GM12878 (cell line): ENCODE data around the gene RFXANK. TPM values are rescaled to one million over a fixed set of nuclear protein-coding genes. Genes with fewer than 3 reads are reported as not detected.

Source experiments
- ATAC-seq: fragments of 200-7000 bp; cut with Tn5 transposase; 3 replicates; pipeline ENCODE4 v1.9.1; 2020; ENCODE audit warnings: mild to moderate bottlenecking, moderate library complexity
- BruUV-seq: library from RNA; stranded (reverse); fragments of 400-500 nt; replicated peaks from 2 replicates; lab custom pipeline; 2021; lab: Mats Ljungman, UMichigan
- CTCF ChIA-PET: fragments of 300-600 bp; sonication (Branson Sonifier 250); formaldehyde crosslinking; extraction: SDS; loops from one replicate; lab custom pipeline; 2021; ENCODE audit warnings: inconsistent platforms; lab: Yijun Ruan, JAX
- POLR2A ChIA-PET: fragments of 350-600 bp; formaldehyde crosslinking; extraction: SDS; loops from one replicate; lab custom pipeline; 2021; ENCODE audit warnings: inconsistent platforms; lab: Charles Lee
- RAD21 ChIA-PET: fragments of 300-600 bp; sonication (Branson Sonifier 250); formaldehyde crosslinking; loops from one replicate; lab custom pipeline; 2023; ENCODE audit warnings: antibody characterized with exemption; ENCODE audit not compliant: unreplicated experiment; lab: Charles Lee
- SMC1A ChIA-PET: fragments of 300-600 bp; sonication (Branson Sonifier 250); formaldehyde crosslinking; loops from one replicate; lab custom pipeline; 2023; ENCODE audit not compliant: unreplicated experiment, uncharacterized antibody; lab: Charles Lee
- DNase-seq: peaks from one replicate; pipeline ENCODE4 v3.0.0-alpha.2; 2011; ENCODE audit warnings: low read depth, low spot score
- FAIRE-seq: peaks from 3 replicates; lab custom pipeline; 2011; peaks lifted over from hg19 to GRCh38; lab: Jason Lieb, UNC
- H2AFZ ChIP-seq: 2 replicates; pipeline ENCODE4 v1.6.0; 2011; ENCODE audit warnings: low read depth, low read length, control low read depth; ENCODE audit not compliant: control insufficient read depth
- H3K27ac ChIP-seq: 2 replicates; pipeline ENCODE4 v1.5.1; 2011; ENCODE audit warnings: control low read depth; ENCODE audit not compliant: control insufficient read depth, insufficient read depth
- H3K27me3 ChIP-seq, 2 experiments: replicated peaks in 1 of 2; 2 replicates each; pipeline versions ENCODE4 v1.6.0 to v1.6.1; 2011; ENCODE audit warnings: low read length in 1 of 2; ENCODE audit not compliant: control insufficient read depth in 2 of 2, insufficient read depth in 2 of 2
- H3K36me3 ChIP-seq, 2 experiments: 2 replicates each; pipeline ENCODE4 v1.5.1; 2011; ENCODE audit warnings: low read length in 1 of 2; ENCODE audit not compliant: control insufficient read depth in 2 of 2, insufficient read depth in 2 of 2
- H3K4me1 ChIP-seq: 2 replicates; pipeline ENCODE4 v1.6.1; 2011; ENCODE audit warnings: mild to moderate bottlenecking, low read length, moderate library complexity, mixed read lengths; ENCODE audit not compliant: control insufficient read depth, insufficient read depth
- H3K4me2 ChIP-seq: 2 replicates; pipeline ENCODE4 v1.6.0; 2011; ENCODE audit warnings: control low read depth; ENCODE audit not compliant: control insufficient read depth, insufficient read depth
- H3K4me3 ChIP-seq: fragments of 200-600 bp; sonication (generic); 2 replicates; pipeline ENCODE4 v1.5.1; 2016
- H3K79me2 ChIP-seq: 2 replicates; pipeline ENCODE4 v1.6.0; 2011; ENCODE audit warnings: low read length; ENCODE audit not compliant: control insufficient read depth, insufficient read depth
- H3K9ac ChIP-seq: 2 replicates; pipeline ENCODE4 v1.8.0; 2011; ENCODE audit warnings: low read length, control low read depth, mixed read lengths; ENCODE audit not compliant: control insufficient read depth, insufficient read depth
- H3K9me3 ChIP-seq: replicated peaks from 3 replicates; pipeline ENCODE4 v1.5.1; 2011; ENCODE audit warnings: mild to moderate bottlenecking, low read length; ENCODE audit not compliant: control insufficient read depth, insufficient read depth
- H4K20me1 ChIP-seq: 2 replicates; pipeline ENCODE4 v1.6.0; 2011; ENCODE audit not compliant: control insufficient read depth, insufficient read depth
- BRCA1 ChIP-seq: IDR thresholded peaks from 2 replicates; pipeline ENCODE4 v1.6.1; 2011; ENCODE audit warnings: low read depth, low read length, improper control_type of control experiment
- CBX3 ChIP-seq: fragments of 200-600 bp; sonication (generic); IDR thresholded peaks from 2 replicates; pipeline ENCODE4 v1.6.1; 2016; ENCODE audit warnings: low read depth, borderline replicate concordance
- ESRRA ChIP-seq: IDR thresholded peaks from 2 replicates; pipeline ENCODE4 v1.6.1; 2012; ENCODE audit warnings: mild to moderate bottlenecking, low read length, improper control_type of control experiment
- GABPA ChIP-seq: IDR thresholded peaks from 2 replicates; pipeline ENCODE4 v1.6.1; 2014; ENCODE audit warnings: antibody characterized with exemption, low read depth, mild to moderate bottlenecking, inconsistent platforms
- IKZF2 ChIP-seq, 2 experiments: fragments of 450-650 bp; IDR thresholded peaks; 2 replicates each; pipeline ENCODE4 v1.6.1; 2017; ENCODE audit warnings: mild to moderate bottlenecking in 2 of 2, moderate library complexity in 2 of 2
- JUNB ChIP-seq: IDR thresholded peaks from 2 replicates; pipeline ENCODE4 v1.6.1; 2016; ENCODE audit warnings: antibody characterized with exemption, mild to moderate bottlenecking
- JUND ChIP-seq: IDR thresholded peaks from 2 replicates; pipeline ENCODE4 v1.6.1; 2012; ENCODE audit warnings: low read depth, mild to moderate bottlenecking, low read length, improper control_type of control experiment, moderate library complexity
- KDM1A ChIP-seq: fragments of 200-600 bp; sonication (generic); IDR thresholded peaks from 2 replicates; pipeline ENCODE4 v1.6.1; 2016; ENCODE audit warnings: borderline replicate concordance
- PKNOX1 ChIP-seq: fragments of 450-650 bp; IDR thresholded peaks from 2 replicates; pipeline ENCODE4 v1.6.1; 2016; ENCODE audit warnings: mild to moderate bottlenecking
- POU2F2 ChIP-seq: IDR thresholded peaks from 3 replicates; pipeline ENCODE4 v1.6.1; 2011; ENCODE audit warnings: low read depth, mild to moderate bottlenecking, low read length, borderline replicate concordance
- RAD21 ChIP-seq: IDR thresholded peaks from 2 replicates; pipeline ENCODE4 v1.6.1; 2011; ENCODE audit warnings: mild to moderate bottlenecking, low read depth, low read length, moderate library complexity; ENCODE audit not compliant: insufficient read depth
- SMARCA5 ChIP-seq: fragments of 450-650 bp; IDR thresholded peaks from 2 replicates; pipeline ENCODE4 v1.6.1; 2017; ENCODE audit warnings: mild to moderate bottlenecking
- TCF3 ChIP-seq: IDR thresholded peaks from 2 replicates; pipeline ENCODE4 v1.6.1; 2012; ENCODE audit warnings: low read depth, mild to moderate bottlenecking, low read length, borderline replicate concordance; ENCODE audit not compliant: insufficient read depth
- TCF7 ChIP-seq: IDR thresholded peaks from 2 replicates; pipeline ENCODE4 v1.6.1; 2014; ENCODE audit warnings: antibody characterized with exemption, borderline replicate concordance
- USF1 ChIP-seq: IDR thresholded peaks from 2 replicates; pipeline ENCODE4 v1.6.1; 2011; ENCODE audit warnings: borderline replicate concordance, low read depth, mild to moderate bottlenecking, moderate library complexity, mixed read lengths, low read length; ENCODE audit not compliant: insufficient read depth; ENCODE audit errors: extremely low read length
- ZNF687 ChIP-seq: fragments of 450-650 bp; IDR thresholded peaks from 2 replicates; pipeline ENCODE4 v1.6.1; 2017; ENCODE audit warnings: mild to moderate bottlenecking, moderate library complexity
- WGBS: methylation state at CpG from one replicate; pipeline ENCODE4 v1.1.6; 2016; ENCODE audit warnings: low lambda C conversion rate; ENCODE audit not compliant: insufficient replicate concordance, insufficient coverage; ENCODE audit errors: missing lambda C conversion rate; 5-methylcytosine and 5-hydroxymethylcytosine counted together
- in situ Hi-C: fragments of 300-500 bp; cut with MboI; formaldehyde crosslinking; loops from 9 replicates; pipeline ENCODE4 v1.14.3; 2018; ENCODE audit warnings: mixed read lengths
- intact Hi-C: fragments of 100-400 bp; cut with micrococcal nuclease; formaldehyde crosslinking; loops from one replicate; pipeline ENCODE4 v1.14.2; 2022; ENCODE audit not compliant: unreplicated experiment
- polyA plus RNA-seq, 11 experiments: library from polyadenylated mRNA; depleted of rRNA in 4 of 11; unstranded in 6 of 11; stranded (reverse) in 5 of 11; fragments of >200 nt; fragmentation: Nextera tagmentation in 4 of 11; fragmentation: Illumina TruSeq in 1 of 11; extraction: Ambion mirVana in 4 of 11; extraction: Trizol in 1 of 11; gene quantifications; 1 replicate in 1 of 11; 2 replicates in 10 of 11; pipeline versions ENCODE4 v1.2.1 to v1.2.3, GENCODE V29; 2011 to 2016; ENCODE audit warnings: inconsistent platforms in 2 of 11, missing spikeins in 2 of 11, low read depth in 1 of 11
- total RNA-seq, 4 experiments: library from RNA; depleted of rRNA in 3 of 4; stranded (reverse); fragments of >200 nt in 3 of 4; fragmentation: Illumina TruSeq in 1 of 4; extraction: Trizol in 1 of 4; gene quantifications; 2 replicates each; pipeline versions ENCODE4 v1.2.1 to v1.2.3, GENCODE V29; 2013 to 2021

Gene RFXANK
- total and polyA plus RNA-seq, 10 of the 15 experiments (the other 5 are each of a cell fraction or from before 2014, with no cell fraction given): 70.8 to 125 (median 95.7) TPM

GRCh38 chr19:19186742-19187141 is 5.3 kb upstream of the RFXANK start:
- FAIRE-seq (no peak), DNase-seq (no peak), ATAC-seq (no peak)
- CTCF ChIA-PET: interaction anchor here (0.6 to 1.0 kb wide), 2 partner anchors 12 to 157 kb away, joined by 3 to 5 read pairs; no protein-coding TSS in a partner anchor
- Histone ChIP-seq H3K79me2 (peaks cover 18% of the 10 kb centered on the region), H3K4me2 (no peak overlapping the region), H3K9me3 (peaks cover 2% of the 10 kb centered on the region; the same call in 1 of the 3 replicates), H3K27me3 (no peaks in the 10 kb centered on the region), H4K20me1 (no peaks in the 10 kb centered on the region), H3K4me3 (no peak overlapping the region), H3K4me1 (peaks cover 6% of the 10 kb centered on the region; the same call in 1 of the 2 replicates), H3K36me3 (peaks cover 2 to 3% of the 10 kb centered on the region in 2 experiments; a peak in 2 of 4 replicates), H3K27ac (no peak overlapping the region), H2AFZ (no peak overlapping the region)
- in situ Hi-C loops (no loop called here), intact Hi-C loops (no loop called here)
- TF ChIP-seq RAD21: no peak
- no peak for TF ChIP-seq SMARCA5
- TF ChIP-seq GABPA: no peak
- TF ChIP-seq CBX3: no peak
- no peak for TF ChIP-seq TCF3
- no peak for TF ChIP-seq USF1
- TF ChIP-seq JUND: no peak
- TF ChIP-seq BRCA1: no peak
- TF ChIP-seq KDM1A: no peak
- no peak for TF ChIP-seq PKNOX1
- no peak for TF ChIP-seq TCF7
- no peak for TF ChIP-seq ESRRA
- no peak for TF ChIP-seq IKZF2 (IDR thresholded peaks at IDR 0.05)
- no peak for TF ChIP-seq ZNF687
- TF ChIP-seq JUNB: no peak
- no peak for TF ChIP-seq POU2F2
- TF ChIP-seq, all 136 proteins: peak for 0
- no TSS peak for BruUV-seq
- H3K9ac ChIP-seq: no peak overlapping the region
- WGBS: 100% methylated on average over 14 of the region's 14 CpGs
- RAD21 ChIA-PET: no interaction called here
- POLR2A ChIA-PET: interaction anchor here (0.7 kb wide), 1 partner anchor 164 kb away, joined by 3 read pairs; no protein-coding TSS in a partner anchor
- SMC1A ChIA-PET: no interaction called here
